Measurements from ENCODE around the gene FNDC3B. TPM values are rescaled to one million over a fixed set of nuclear protein-coding genes. Genes with fewer than 3 reads are reported as not detected.

FNDC3B gene
- total RNA-seq, 2 donors from 2014 or later, result 57.6 to 69.3 TPM

DNA sequence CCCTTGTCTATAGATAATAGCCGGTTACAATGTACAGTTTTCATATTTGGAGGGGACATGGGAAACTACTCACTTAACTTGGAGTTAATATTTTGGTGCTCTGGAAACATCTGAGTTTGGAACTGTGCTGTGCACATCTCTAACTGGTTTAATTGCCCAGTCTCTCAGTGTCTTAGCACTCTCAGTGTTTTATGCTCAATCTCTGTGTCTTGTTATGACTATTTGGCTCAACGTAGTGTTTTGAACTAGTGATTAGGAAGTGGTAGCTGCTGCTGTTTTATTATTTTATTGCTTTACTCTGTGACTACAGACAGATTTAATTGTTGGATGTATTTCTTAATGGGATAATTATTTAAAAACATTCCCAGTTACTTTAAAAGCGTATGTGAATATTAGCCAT, 17.0 kb downstream of the FNDC3B start:
- H3K4me1 ChIP-seq, result peaks cover 0 to 53% of the 10 kb centered on the region in 2 donors
- no peaks in the 10 kb centered on the region for H3K9me3 ChIP-seq
- peaks cover 11% of the 10 kb centered on the region for H3K36me3 ChIP-seq
- no peak for DNase-seq (ENCODE audit: low spot score)
- no peak overlapping the region for H3K4me3 ChIP-seq
- no peaks in the 10 kb centered on the region for H3K27me3 ChIP-seq
- TF ChIP-seq CTCF (IDR thresholded peaks at IDR 0.05), result no peak
- peak overlapping the region in 1 of 2 donors; percentile 27 for H3K27ac ChIP-seq

- Histone ChIP-seq H3K4me1 (peaks cover 0 to 59% of the 10 kb centered on the region in 2 donors), H3K9me3 (no peaks in the 10 kb centered on the region), H3K4me3 (no peak overlapping the region), H3K27me3 (no peaks in the 10 kb centered on the region), H3K27ac (peak overlapping the region in 1 of 2 donors; percentile 27), H3K36me3 (peaks cover 9% of the 10 kb centered on the region)
- no peak for TF ChIP-seq CTCF (IDR thresholded peaks at IDR 0.05)
- DNase-seq (ENCODE audit: low spot score), result no peak
Measured at GRCh38 chr3:172057059-172057458, 17.7 kb downstream of the FNDC3B start.

DNA sequence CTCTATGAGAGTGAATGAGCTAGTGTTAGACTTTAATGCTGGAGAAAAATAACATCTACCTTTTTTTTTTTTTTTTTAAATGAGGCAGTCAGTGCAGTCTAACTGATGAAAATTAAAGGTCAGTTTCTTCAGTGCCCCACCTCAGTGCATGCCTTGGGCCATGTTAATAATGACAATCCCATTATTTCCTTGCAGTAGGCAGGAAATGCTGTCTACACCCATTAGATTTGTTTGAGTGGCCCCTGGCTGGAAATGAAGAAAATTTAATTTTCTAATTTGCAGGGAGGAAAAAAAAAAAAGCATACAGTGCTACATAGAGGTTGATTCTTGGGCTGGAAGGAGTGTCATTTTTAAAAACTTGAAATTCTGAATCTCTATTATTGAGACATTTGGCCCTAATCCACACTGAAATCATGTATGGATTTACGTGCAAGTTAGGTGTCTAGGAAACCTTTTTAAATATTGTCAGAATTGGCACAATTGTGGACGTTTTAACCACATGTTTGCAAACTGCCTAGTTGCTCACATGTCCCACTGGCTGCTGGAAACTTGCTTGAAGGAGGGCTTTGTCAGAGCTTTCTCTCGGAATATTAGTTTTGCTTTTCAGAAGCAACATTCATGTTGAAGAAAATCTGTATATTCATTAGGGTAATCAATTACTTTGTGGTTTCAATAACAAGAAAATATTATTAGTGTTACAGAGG, 18.4 kb downstream of the FNDC3B start:
- H3K4me1 ChIP-seq, result peaks cover 0 to 66% of the 10 kb centered on the region in 2 donors
- H3K27ac ChIP-seq, result no peak overlapping the region
- H3K27me3 ChIP-seq, result no peaks in the 10 kb centered on the region
- no peak overlapping the region for H3K4me3 ChIP-seq
- peaks cover 4% of the 10 kb centered on the region for H3K36me3 ChIP-seq
- no peak for TF ChIP-seq CTCF (IDR thresholded peaks at IDR 0.05)
- no peak for DNase-seq (ENCODE audit: low spot score)
- no peaks in the 10 kb centered on the region for H3K9me3 ChIP-seq

DNA sequence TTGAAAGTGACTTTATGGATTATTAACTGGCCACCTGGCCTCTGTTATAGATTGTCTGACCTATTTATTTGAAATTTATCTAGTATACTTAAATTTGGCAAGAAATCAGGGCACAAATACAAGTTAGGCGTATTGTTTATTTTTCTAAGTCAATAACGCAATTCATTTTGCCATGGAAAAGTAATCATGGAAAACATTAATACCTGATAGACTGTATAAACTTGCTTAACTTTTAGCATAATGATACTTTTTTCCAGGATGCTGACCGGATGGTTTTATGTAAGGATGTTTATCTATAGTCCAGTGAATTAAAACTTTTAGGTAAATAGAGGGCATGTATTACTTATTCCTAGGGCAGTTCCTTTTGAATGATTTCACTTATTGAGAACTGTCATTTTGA, 20.2 kb downstream of the FNDC3B start:
- no peak overlapping the region for H3K4me3 ChIP-seq
- H3K4me1 ChIP-seq, result peaks cover 0 to 67% of the 10 kb centered on the region in 2 donors
- H3K27ac ChIP-seq, result no peak overlapping the region
- no peak for TF ChIP-seq CTCF (IDR thresholded peaks at IDR 0.05)
- H3K9me3 ChIP-seq, result no peaks in the 10 kb centered on the region
- DNase-seq (ENCODE audit: low spot score), result no peak
- H3K27me3 ChIP-seq, result no peaks in the 10 kb centered on the region
- no peaks in the 10 kb centered on the region for H3K36me3 ChIP-seq

GRCh38 chr3:172060234-172060633, 20.9 kb downstream of the FNDC3B start:
- H3K36me3 ChIP-seq, result no peaks in the 10 kb centered on the region
- peaks cover 0 to 66% of the 10 kb centered on the region in 2 donors for H3K4me1 ChIP-seq
- H3K9me3 ChIP-seq, result no peaks in the 10 kb centered on the region
- H3K4me3 ChIP-seq, result no peak overlapping the region
- DNase-seq (ENCODE audit: low spot score), result no peak
- H3K27ac ChIP-seq, result no peak overlapping the region
- TF ChIP-seq CTCF (IDR thresholded peaks at IDR 0.05), result no peak
- H3K27me3 ChIP-seq, result no peaks in the 10 kb centered on the region

DNA sequence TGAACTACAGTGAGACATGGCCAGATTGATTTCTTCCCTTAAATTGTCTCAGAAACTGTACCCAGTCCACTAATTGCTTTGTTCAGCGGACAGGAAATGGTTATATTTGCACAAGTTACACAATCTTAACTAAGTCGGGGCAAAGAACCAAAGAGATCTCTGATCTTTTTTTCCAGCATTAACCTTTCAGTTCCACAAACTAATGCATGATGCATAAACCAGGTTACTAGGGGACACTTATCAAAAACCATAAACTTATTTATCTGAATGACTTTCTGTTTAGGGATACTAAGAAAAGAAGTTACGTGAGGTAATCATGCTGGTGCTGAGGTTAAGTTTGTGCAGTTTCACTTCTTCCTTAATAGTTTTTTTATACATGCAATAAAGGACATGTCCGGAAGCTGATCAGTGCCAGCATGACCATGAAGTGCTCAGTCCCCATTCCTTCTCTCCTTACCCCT, 22.4 kb downstream of the FNDC3B start:
- TF ChIP-seq CTCF (IDR thresholded peaks at IDR 0.05), result no peak
- Histone ChIP-seq H3K27ac (peak overlapping the region in 1 of 2 donors; percentile 8), H3K4me1 (peaks cover 0 to 67% of the 10 kb centered on the region in 2 donors), H3K27me3 (no peaks in the 10 kb centered on the region), H3K9me3 (no peaks in the 10 kb centered on the region), H3K4me3 (no peak overlapping the region), H3K36me3 (no peaks in the 10 kb centered on the region)
- DNase-seq (ENCODE audit: low spot score), result no peak

Data from right atrium auricular region (tissue), 2 donors.